Lung microvascular endothelial cell (primary cell): ENCODE measurements around the gene ZFP28. TPM values are rescaled to one million over a fixed set of nuclear protein-coding genes. Genes with fewer than 3 reads are reported as not detected.

Experiments
- DNase-seq, 2 donors: peaks; one replicate each; pipeline versions ENCODE4 v3.0.0 to v3.0.0-alpha.2; 2010; ENCODE audit warnings: low read depth in 2 of 2
- total RNA-seq: library from RNA; depleted of rRNA; stranded (reverse); fragments of >200 nt; gene quantifications from 2 replicates; pipeline ENCODE4 v1.2.1, GENCODE V29; 2014

Gene ZFP28
- 4.1 and 5.8 TPM in 2 replicates for total RNA-seq

DNA sequence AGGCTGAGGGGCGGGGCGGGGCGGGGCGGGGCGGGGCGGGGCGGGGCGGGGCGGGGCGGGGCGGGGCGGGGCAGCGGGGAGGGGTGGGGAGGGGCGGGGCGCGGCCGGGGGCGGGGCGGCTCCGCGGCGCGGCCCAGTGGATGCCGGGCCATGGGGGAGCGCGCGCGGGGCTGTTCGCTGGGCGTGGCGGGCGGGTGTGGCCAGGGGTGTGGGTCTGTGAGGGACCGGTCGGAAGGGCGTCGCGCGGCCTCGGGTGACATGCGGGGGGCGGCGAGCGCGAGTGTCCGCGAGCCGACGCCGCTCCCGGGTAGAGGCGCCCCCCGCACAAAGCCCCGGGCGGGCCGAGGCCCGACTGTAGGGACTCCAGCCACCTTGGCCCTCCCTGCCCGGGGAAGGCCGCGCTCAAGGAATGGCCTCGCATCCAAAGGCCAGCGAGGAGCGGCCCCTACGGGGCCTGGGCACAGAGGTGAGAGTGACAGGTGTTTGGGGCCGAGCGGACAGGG is at the start of gene ZFP28:
ZFP28 (plus strand) TSS at position 188 of the 503 bp plus-strand sequence; CDS start at position 259, 71 bp downstream.
- DNase-seq = no peak

DNA sequence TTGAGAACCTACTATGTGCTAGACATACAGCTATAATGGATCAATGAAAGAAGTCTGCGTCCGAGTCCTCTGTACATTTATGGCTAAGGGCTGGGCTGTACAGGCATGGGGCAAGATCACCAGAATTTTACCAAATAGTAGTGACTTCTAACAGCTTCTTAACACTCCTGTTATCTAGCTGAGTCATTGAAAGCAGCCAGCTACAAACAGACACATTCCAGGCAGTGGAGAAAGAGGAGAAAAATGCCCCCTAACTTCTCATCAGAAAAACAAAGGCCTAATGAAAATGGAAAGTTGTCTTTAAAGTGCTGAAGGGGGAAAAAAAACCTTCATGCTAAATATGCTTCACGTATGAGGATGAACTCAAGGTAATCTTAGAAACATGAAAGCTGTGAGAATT is 47.3 kb upstream of the ZFP28 start:
- DNase-seq = no peak

DNA sequence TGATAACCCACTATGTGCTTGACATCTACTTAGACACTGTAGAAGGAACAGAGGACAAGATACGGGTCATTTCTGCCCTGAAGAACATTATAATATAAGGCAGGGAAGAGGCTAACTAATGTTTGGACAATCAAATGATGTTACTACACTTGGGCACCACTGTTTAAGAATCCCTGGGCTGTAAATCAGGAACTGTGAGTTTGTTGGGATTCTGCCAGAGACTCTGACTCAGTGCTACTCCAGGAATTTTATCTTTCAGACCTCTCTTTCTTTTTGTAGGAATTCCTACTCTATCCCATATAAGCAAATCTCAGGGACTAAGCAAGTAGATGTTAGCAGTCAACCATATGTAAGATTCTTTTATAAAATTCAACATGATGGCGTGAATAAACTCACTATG is 34.2 kb upstream of the ZFP28 start:
- peak in 1 of 2 donors; percentile 6 for DNase-seq

DNA sequence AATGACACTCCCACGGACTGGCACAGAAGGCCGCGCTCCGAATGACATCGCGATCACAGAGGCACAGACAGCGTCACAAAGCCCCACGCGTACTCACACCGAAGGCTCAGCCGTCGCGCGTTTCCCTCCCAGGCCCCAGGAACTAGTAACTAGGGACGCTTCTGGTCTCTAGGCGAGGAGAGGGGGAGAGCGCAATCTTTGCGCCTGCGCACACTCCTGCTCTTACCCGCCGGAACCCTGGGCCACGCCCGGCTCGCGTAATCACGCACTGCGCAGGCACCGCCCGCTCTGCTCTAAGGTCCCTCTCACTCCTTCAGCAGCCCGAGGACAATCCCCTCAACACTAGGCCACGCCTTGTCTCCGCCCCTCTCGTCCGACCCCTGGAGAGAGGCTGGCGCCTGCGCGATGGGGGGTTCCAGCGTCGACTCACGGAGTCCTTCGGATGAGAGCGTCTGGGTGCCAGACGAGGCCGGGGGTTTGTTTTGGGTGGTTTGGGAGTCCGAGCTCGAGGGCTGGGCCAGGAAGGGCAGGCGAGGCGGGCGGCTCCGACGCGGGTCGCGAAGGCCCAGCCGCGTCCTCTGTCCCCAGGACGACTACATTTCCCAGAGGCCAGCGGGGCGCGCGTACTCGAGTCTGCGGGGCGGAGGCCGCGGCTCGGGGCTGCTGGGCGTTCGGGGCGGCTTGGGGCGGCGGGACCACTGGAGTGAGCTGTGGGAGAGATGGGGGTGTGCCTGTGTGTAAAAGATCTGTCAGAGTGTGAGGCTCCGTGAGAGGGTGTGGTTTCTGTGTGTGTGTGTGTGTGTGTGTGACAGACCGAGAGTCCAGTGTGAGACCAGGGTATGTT is 31.1 kb upstream of the ZFP28 start, which contains the start of gene ZNF471:
ZNF471 (plus strand) TSS at position 410 of the 844 bp plus-strand sequence. CDS start 3,717 bp downstream, outside the sequence.
- DNase-seq = peak; percentile 98 to 99

DNA sequence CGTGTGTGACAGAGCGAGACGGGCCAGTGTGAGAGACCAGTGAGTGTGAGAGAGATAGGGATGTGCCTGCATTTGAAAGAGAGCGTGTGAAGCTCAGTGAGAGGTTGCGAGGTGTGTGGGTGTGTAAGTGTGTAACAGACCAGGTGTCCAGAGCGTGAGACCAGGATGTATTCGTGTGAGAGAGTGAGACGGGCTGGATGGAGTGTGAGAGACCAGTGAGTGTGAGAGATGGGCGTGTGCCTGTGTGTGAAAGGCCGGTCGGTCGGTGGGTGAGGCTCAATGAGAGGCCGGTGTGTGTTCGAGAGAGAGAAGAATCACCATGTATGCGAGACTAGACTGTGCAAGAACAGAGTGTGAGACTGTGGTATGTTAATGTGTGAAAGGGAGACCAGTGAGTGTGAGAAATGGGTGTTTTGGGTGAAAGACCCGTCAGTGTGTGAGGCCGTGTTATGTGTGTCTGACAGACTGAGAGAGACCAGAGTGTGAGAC is 30.4 kb upstream of the ZFP28 start:
- DNase-seq = no peak

DNA sequence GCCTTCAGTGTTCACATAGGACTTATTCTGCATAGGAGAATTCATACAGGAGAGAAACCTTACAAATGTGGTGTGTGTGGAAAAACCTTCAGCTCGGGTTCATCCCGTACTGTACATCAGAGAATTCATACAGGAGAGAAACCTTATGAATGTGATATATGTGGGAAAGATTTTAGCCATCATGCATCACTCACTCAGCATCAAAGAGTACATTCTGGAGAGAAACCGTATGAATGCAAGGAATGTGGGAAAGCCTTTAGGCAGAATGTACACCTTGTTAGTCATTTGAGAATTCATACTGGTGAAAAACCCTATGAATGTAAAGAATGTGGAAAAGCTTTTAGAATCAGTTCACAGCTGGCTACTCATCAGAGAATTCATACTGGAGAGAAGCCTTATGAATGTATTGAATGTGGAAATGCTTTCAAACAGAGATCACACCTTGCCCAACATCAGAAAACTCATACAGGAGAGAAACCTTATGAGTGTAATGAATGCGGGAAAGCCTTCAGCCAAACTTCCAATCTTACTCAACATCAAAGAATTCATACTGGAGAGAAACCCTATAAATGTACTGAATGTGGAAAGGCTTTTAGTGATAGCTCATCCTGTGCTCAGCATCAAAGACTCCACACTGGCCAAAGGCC is 13.4 kb upstream of the ZFP28 start:
- no peak for DNase-seq

DNA sequence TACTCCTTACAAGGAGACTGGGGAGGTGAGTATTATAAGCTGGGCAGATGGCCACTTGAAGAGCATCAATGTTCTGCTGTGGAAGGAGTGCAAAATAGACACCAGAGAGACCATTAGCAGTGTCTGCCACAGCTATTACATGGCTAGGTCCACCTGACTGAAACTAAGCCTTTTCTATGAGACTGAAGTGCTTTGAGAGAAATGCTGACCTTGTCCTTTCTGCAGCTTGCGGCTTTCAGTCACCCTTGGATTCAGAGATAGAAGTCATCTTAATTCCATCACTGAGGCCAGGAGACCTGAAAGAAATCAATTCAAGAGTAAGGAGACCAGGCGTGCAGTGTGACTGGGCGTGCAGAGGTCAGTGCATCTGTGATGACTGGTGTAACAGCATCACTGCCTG is 1.3 kb upstream of the ZFP28 start:
- DNase-seq = no peak

DNA sequence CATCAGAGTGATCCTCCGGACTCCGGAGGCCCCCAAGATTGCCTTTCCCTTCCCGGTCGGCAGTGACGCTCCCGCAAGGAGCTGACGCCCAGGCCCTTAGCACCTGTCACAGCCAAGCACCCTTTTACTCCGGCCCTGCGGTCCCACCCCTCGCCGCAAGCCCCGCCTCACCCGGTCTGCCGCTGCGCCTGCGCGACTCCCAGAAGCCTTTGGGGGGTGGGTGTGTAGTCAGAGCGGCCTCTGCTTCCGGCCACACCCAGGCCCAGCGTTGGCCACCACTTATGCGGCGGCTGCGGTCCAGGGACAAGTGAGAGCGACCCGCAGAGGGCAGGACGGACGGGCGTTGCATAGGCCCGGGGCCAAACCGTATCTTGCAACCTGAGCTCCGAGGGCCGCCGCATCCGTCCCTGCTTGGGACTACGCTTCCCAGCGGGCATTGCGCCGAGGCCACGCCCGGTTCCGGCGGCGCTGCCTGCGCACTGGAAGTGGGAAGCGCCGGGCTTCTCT is 441 bp upstream of the ZFP28 start:
- DNase-seq = peak; percentile 92 to 94

DNA sequence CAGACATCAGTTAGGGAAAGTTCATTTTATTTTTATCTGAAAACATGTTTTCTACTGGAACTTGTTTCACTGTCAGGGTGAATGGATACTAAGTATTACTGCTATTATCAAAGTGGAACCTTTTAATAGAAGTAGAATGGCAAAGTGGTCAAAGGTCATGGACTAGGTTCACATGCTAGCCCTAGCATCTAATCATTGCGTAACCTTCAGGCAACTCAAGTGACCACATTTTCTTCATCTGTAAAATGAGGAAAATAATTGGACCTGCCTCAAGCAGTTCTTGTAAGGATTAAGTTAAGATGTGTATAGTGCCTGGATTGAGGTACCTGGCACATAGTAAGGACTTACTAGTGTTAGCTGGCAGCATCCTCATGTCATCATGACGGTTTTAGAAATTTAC is 5.0 kb downstream of the ZFP28 start:
- no peak for DNase-seq

DNA sequence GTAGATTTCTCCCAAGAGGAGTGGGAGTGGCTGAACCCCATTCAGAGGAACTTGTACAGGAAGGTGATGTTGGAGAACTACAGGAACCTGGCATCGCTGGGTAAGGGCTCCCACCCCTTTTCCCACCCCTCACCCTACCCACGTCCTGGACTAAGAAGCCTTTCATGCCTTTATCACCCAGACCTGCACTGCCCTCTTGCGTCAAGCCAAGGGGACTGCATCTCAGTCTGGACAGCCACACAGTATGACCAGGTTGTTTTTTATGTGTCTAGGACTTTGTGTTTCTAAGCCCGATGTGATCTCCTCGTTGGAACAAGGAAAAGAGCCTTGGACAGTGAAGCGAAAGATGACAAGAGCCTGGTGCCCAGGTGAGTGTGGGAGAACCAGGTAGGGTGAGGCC is 8.8 kb downstream of the ZFP28 start:
- no peak for DNase-seq

DNA sequence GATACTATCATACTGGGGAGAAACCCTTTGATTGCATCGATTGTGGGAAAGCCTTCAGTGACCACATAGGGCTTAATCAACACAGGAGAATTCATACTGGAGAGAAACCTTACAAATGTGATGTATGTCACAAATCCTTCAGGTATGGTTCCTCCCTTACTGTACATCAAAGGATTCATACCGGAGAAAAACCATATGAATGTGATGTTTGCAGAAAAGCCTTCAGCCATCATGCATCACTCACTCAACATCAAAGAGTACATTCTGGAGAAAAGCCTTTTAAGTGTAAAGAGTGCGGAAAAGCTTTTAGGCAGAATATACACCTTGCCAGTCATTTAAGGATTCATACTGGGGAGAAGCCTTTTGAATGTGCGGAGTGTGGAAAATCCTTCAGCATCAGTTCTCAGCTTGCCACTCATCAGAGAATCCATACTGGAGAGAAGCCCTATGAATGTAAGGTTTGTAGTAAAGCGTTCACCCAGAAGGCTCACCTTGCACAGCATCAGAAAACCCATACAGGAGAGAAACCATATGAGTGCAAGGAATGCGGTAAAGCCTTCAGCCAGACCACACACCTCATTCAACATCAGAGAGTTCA is 15.6 kb downstream of the ZFP28 start:
- DNase-seq = no peak

DNA sequence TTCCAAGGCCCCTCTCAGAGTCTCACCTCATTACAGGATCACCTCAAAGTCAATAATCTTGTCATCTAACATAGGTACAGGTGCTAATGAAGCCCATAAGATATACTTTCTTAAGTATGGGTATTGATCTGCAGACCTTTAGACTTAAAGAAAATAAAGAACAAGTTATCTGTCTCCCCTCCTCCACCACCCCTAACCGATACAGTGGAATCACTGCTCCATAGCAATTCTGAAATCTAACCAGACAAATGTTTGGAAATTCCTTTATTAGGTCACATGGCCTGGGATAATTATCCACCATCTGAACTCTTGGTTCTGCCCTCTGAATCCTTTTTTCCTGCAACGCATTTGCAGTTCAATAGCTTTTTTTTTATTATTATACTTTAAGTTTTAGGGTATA is 24.0 kb downstream of the ZFP28 start:
- DNase-seq = no peak

DNA sequence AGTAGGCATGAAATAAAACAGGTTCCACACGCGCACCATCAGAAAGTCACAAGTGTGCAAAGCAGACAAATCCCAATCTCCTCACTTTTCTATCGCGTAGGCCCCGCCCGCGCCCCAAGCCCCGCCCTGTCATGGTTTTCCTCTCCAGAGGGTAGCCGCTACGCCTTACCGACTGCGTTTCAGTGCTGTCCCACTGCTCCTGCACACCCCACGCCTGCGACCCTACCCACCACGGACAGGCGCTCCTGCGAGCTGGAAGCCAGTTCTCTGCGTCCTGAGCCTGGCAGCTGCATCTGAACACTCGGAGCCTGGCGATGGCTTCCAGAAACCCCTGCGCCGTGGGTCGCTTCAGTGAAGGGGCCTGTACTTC is 28.1 kb downstream of the ZFP28 start:
- peak in 1 of 2 donors; percentile 48 for DNase-seq

DNA sequence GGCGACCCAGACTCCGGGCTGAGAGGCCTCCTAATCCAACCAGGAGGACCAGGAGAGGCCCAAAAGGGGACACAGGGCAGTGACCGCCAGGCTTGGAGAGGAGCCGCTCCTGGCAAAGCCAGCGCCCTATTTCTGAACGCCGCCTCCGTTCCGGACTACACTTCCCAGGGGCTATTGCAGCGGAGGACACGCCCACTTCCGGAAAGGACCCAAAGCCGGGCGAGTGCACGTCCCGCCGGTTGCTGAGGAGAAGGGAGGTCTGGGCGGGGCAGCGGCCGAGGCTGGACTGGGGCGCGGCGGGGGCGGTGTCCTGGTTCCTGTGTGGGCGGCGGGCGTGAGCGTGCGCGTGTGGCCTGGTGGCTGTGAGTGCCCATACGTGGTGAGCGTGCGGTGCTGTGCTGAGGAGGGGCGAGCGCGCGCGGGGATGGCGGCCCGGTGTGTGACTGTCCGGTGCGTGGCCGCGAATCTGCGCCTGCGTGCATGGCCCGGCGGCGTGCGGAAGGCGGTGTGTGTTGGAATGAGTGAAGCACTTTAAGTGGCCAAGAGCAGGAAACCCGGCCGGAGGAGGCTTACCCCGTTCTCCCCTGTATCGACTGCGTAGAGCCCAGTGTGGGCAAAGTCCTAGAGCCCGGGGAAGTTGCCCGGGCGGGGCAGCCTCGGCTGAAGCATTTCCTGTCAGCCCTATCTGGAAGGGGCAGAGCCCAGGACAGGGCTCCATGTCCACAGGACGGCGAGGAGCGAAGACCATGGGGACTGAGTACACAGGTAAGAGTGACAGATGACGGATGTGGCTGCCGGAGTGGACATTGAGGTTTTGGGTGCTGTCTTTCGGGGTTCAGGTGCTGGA is 28.7 kb downstream of the ZFP28 start, which contains the start of gene ZNF470:
ZNF470 (plus strand) TSS at position 195 of the 847 bp plus-strand sequence. CDS start 2,844 bp downstream, outside the sequence.
- peak; percentile 93 to 95 for DNase-seq

DNA sequence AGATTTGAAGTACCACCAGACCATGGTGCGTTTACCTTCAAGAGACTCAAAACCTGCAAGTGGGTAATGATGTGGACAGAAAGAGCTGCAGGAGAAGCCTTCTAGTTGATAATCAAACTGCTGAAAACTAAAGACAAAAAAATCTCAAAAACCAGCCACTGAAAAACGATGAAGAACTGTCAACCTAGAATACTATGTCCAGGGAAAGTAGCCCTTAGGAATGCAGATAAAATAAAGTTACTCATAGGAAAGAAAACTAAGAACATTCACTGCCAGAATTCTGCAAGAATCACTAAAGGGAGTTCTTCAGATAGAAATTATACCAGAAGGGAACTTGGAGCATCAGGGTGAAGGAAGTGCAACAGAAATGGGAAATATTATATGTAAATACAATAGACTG is 33.8 kb downstream of the ZFP28 start:
- DNase-seq = no peak

DNA sequence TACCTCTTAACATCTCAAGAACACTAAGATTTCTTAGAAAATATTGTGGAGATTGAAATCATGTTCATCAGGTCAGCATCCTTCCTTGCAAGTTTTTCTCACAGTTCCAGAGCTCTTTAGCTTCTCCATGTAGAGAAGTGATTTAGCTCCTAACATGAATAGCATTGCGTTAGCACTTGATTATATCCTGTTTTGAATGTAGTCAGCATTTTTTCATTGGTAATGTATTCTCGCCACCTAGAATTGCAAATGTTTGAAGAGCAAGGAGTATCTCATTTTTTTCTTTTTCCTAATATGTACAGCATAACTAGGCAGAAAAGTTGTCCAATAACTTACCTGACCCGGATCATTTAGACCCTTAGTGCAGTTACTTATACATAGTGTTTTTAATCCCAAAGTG is 35.2 kb downstream of the ZFP28 start:
- no peak for DNase-seq

DNA sequence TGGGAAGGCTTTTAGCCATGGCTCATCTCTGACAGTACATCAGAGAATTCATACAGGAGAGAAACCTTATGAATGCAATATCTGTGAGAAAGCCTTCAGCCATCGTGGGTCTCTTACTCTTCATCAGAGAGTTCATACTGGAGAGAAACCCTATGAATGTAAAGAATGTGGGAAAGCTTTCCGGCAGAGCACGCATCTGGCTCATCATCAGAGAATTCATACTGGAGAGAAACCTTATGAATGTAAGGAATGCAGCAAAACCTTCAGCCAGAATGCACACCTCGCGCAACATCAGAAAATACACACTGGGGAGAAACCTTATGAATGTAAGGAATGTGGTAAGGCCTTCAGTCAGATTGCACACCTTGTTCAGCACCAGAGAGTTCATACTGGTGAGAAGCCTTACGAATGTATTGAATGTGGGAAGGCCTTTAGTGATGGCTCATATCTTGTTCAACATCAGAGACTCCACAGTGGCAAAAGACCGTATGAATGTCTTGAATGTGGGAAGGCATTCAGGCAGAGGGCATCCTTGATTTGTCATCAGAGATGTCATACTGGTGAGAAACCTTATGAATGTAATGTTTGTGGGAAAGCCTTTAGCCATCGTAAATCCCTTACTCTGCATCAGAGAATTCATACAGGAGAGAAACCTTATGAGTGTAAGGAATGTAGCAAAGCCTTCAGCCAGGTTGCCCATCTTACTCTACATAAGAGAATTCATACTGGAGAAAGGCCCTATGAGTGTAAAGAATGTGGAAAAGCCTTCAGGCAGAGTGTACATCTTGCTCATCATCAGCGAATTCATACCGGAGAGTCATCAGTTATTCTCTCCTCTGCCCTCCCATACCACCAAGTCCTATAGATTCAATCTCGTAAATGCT is 39.2 kb downstream of the ZFP28 start:
- DNase-seq = no peak

DNA sequence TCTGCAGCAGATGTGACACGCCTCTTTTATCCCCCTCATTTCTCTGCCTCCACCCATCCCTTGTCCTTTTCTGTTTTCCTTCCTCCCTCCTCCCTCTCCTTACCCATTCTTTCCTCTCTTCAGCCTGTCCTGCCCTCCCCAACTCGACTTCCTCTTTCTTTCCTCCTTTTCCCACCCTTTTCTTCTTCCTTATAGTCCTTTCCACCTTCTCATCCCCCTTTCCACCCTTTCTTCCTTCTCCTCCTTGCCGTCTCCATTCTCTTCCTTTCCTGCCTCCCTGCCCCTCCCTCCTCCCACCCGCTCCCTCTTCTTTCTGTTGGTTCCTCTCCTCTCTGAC is 55.7 kb downstream of the ZFP28 start:
- DNase-seq = no peak

DNA sequence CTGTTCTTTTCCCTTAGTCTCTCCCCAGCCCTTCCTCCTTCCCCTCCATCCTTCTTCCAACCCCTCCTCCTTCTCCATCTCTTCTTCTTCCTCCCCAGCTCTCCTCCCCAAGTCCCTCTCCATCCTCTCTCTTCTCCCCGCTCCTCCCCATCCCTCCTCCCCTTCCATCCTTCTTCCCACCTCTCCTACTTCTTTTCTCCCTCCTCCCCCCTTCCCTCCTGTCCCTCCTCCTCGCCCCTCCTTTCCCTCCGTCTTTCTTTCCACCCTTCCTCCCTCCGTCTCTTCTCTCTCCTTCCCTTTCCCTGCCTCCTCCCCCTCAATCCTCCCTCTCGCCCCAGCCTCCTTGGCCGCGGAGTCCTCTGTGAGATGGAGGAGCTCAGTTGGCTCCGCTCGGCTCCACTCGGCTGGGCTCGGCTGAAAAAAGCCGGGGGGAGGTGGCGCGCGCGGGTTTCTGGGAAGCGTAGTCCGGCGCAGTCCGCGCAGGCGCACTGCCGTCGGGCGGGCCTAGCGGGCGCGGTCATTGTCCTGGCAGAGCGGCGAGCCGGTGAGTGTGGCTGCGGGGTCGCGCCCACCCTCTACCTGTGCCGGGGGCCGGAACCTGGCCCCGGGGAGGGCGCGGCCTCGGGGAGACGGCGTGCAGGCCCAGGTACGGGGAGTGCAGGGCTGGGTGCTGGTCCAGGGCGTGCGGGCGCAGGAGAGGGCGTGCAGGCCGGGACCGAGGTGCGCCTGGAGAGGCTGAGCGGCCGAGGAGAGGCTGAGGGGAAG is 56.2 kb downstream of the ZFP28 start, which contains the start of gene ZNF71:
ZNF71 (plus strand) TSS at position 520 of the 765 bp plus-strand sequence. CDS start 6,257 bp downstream, outside the sequence.
- DNase-seq = peak; percentile 88 to 91
